HG03103 (cell line): ENCODE results near the gene HAUS1.
A peak's percentile ranks its signal among the peaks of the same experiment; 100 is the strongest.
"Not testable (repeated sequence)": the region's sequence is repeated elsewhere in the genome, so short reads cannot be mapped to it uniquely, and the experiment has no call there.

Source experiments
- ATAC-seq: cut with Tn5 transposase; IDR thresholded peaks from one replicate; pipeline ENCODE4 v1.9.1; 2021; ENCODE audit warnings: low read depth; ENCODE audit not compliant: unreplicated experiment

The HAUS1 gene

GRCh38 chr18:46155641-46156051 is 51.5 kb downstream of the HAUS1 start:
- no peak for ATAC-seq

GRCh38 chr18:46156124-46156745 is 52.0 kb downstream of the HAUS1 start:
- ATAC-seq: no peak

GRCh38 chr18:46156843-46157242 is 52.7 kb downstream of the HAUS1 start:
- ATAC-seq: no peak

GRCh38 chr18:46158499-46158898 is 54.3 kb downstream of the HAUS1 start:
- ATAC-seq: no peak

GRCh38 chr18:46160050-46160798 is 56.0 kb downstream of the HAUS1 start:
- ATAC-seq: no peak

- ATAC-seq: not testable (repeated sequence)
Observed at GRCh38 chr18:46160840-46161239, 56.7 kb downstream of the HAUS1 start.

GRCh38 chr18:46161703-46162396 is 57.7 kb downstream of the HAUS1 start:
- no peak for ATAC-seq

GRCh38 chr18:46163091-46163490 is 58.9 kb downstream of the HAUS1 start:
- ATAC-seq: no peak

GRCh38 chr18:46163941-46164499 is 59.8 kb downstream of the HAUS1 start:
- no peak for ATAC-seq

- ATAC-seq: not testable (repeated sequence)
Observed at GRCh38 chr18:46164502-46164901, 60.3 kb downstream of the HAUS1 start.

GRCh38 chr18:46164920-46165319 is 60.7 kb downstream of the HAUS1 start:
- ATAC-seq: no peak

- no peak for ATAC-seq
Observed at GRCh38 chr18:46166261-46166970, 62.2 kb downstream of the HAUS1 start.

- ATAC-seq: peak; percentile 95
Observed at GRCh38 chr18:46167971-46168370, 63.8 kb downstream of the HAUS1 start.

- no peak for ATAC-seq
Observed at GRCh38 chr18:46169464-46169941, 65.3 kb downstream of the HAUS1 start.

- no peak for ATAC-seq
Observed at GRCh38 chr18:46171331-46171730, 67.1 kb downstream of the HAUS1 start.

GRCh38 chr18:46173393-46174341 is 69.5 kb downstream of the HAUS1 start:
- peak; percentile 76 for ATAC-seq

- peak; percentile 32 for ATAC-seq
Observed at GRCh38 chr18:46174342-46175041, 70.3 kb downstream of the HAUS1 start.

GRCh38 chr18:46176001-46176400 is 71.8 kb downstream of the HAUS1 start:
- no peak for ATAC-seq
